Measurements from ENCODE around the gene SFT2D3.

Gene SFT2D3

DNA sequence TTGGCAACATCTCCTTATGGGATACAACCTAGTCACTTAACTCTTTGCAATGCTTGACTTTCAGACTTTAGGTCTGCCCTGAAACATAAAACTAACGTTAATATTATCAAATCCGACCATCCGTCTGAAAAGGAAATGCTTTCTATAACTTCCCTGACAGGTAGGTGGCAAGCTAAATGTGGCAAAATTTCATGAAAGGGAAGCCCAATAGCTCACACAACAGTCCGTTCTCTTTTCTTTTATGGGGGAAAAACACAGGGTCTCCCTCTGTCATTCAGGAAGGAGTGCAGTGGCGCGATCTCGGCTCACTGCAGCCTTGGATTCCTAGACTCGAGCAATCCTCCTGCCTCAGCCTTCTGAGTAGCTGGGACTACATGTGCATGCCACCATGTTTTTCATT, 52.9 kb downstream of the SFT2D3 start:
- DNase-seq = no peak
